Measurements from ENCODE around the gene RNU1-3. TPM values are rescaled to one million over a fixed set of nuclear protein-coding genes. Genes with fewer than 3 reads are reported as not detected.
A peak's percentile ranks its signal among the peaks of the same experiment; 100 is the strongest.
"Not testable (repeated sequence)": the region's sequence is repeated elsewhere in the genome, so short reads cannot be mapped to it uniquely, and the experiment has no call there.

Gene RNU1-3
- total and polyA plus RNA-seq, 9 of the 15 experiments (the other 6 are each of a cell fraction or from before 2014, with no cell fraction given) = under 0.01 to 32,823 (median 2,538) TPM; not detected in 4

DNA sequence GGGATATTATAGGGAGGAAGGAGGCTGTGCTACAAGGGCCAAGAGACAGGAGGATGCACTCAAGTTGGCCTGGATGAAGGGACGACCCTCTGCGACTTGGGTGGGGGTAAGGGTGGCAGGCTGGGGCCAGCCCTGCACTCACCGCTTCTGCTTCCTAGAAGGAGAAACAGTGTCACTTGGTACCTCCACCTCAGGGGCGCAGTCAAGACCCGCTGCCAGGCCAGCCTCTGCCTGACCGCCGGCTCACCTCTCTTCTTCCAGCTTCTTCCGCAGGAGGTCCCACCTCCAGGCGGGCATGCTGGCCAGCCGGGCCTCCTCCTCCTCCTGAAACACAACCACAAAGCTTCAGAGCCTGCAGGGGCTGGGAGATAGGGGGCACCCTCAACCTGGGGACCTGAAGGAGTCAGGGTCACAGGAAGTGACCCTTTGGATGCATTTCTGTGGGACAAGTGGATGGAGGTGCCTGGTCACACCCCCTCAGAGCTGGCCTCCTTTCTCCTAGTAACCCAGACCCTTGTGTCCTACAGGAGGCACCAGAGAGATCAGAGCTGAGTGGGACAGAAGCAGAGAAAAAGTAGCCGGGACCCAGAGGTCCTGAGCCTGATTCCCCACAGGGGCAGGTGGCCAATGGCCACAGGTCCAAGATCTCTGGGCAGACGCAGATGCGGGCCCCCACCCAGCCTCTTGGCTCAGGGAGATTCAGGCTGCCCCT, 24.4 kb upstream of the RNU1-3 start:
- H3K4me3 ChIP-seq; intact Hi-C loops (cut with micrococcal nuclease); H3K4me1 ChIP-seq (replicated peaks in 1 of 2; ENCODE audit: control insufficient read depth in 2 of 2, insufficient read depth in 2 of 2, low read length in 2 of 2); H2AFZ ChIP-seq (ENCODE audit: low read depth, low read length); H3K9me1 ChIP-seq (ENCODE audit: control insufficient read depth, insufficient read depth, low read length); in situ Hi-C loops (cut with MboI); FAIRE-seq; H3K27ac ChIP-seq (ENCODE audit: extremely low read depth, low read depth, low read length); CTCF ChIA-PET (ENCODE audit: low intra/inter-chr PET ratio); BruUV-seq (replicated peaks); DNase-seq (ENCODE audit: extremely low read depth in 1 of 4, low spot score in 3 of 4); H3K27me3 ChIP-seq (ENCODE audit: control insufficient read depth in 2 of 2, insufficient read depth in 2 of 2, low read length in 2 of 2); H3K9ac ChIP-seq (ENCODE audit: insufficient read depth in 1 of 2, low read depth in 2 of 2, low read length in 2 of 2); H3K36me3 ChIP-seq (ENCODE audit: control insufficient read depth, insufficient read depth, low read length); H3K4me2 ChIP-seq (ENCODE audit: insufficient read depth, low read length); H3K79me2 ChIP-seq (ENCODE audit: control insufficient read depth, insufficient read depth, low read length); H3K9me3 ChIP-seq (replicated peaks; ENCODE audit: control insufficient read depth, insufficient read depth, low read depth, low read length); H4K20me1 ChIP-seq (replicated peaks; ENCODE audit: control insufficient read depth, insufficient read depth, low read length); ATAC-seq: not testable (repeated sequence)
- POLR2A ChIA-PET = interaction anchor here (0.6 to 1.4 kb wide), 3 partner anchors 18 to 73 kb away, joined by 3 to 4 read pairs (median 3); no protein-coding TSS in a partner anchor
- no CpG with 5 or more reads among the region's 13 CpGs for WGBS (ENCODE audit: insufficient coverage, low coverage, missing lambda C conversion rate)

DNA sequence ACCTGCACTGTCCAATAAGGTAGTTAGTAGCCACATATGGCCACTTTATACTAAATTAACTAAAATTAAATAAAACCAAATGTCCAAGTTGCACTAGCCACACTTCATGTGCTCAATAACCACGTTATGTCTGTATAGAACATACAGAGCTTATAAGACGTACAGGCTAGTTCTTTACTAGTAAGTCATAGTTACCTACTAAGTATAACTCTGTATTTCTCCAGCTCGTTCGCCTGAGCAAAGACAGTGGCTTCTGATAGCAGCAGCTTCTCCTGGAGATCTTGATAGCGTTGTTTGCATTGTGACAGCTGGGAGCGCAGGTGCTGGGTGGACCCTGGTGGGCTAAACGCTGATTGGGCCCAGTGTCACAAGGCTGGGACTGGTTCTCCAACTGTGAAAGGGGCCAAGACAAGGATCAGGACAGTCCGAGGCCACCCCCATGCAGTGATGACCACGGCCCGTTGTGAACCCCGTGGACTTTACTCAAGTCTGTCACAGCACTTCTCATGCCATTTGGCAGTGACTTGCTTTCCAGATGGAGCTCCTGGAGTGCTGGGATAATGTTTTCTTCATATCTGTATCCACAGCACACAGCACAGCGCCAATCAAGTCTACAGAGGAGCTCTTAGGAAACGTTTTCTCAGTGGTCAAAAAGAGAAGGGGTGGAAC, 20.5 kb upstream of the RNU1-3 start:
- FAIRE-seq (peak; percentile 84), DNase-seq (ENCODE audit: extremely low read depth in 1 of 4, low spot score in 3 of 4) (peak in 1 of 4 experiments; percentile 9), ATAC-seq (peak; percentile 81)
- H3K4me1 ChIP-seq (replicated peaks in 1 of 2; ENCODE audit: control insufficient read depth in 2 of 2, insufficient read depth in 2 of 2, low read length in 2 of 2); intact Hi-C loops (cut with micrococcal nuclease); CTCF ChIA-PET (ENCODE audit: low intra/inter-chr PET ratio); H3K79me2 ChIP-seq (ENCODE audit: control insufficient read depth, insufficient read depth, low read length); H3K9me1 ChIP-seq (ENCODE audit: control insufficient read depth, insufficient read depth, low read length); in situ Hi-C loops (cut with MboI); H3K9me3 ChIP-seq (replicated peaks; ENCODE audit: control insufficient read depth, insufficient read depth, low read depth, low read length); H4K20me1 ChIP-seq (replicated peaks; ENCODE audit: control insufficient read depth, insufficient read depth, low read length); H3K4me3 ChIP-seq; BruUV-seq (replicated peaks); H3K4me2 ChIP-seq (ENCODE audit: insufficient read depth, low read length); H3K27ac ChIP-seq (ENCODE audit: extremely low read depth, low read depth, low read length); H3K36me3 ChIP-seq (ENCODE audit: control insufficient read depth, insufficient read depth, low read length); H3K27me3 ChIP-seq (ENCODE audit: control insufficient read depth in 2 of 2, insufficient read depth in 2 of 2, low read length in 2 of 2): not testable (repeated sequence)
- POLR2A ChIA-PET = interaction anchor here (0.9 to 2.1 kb wide), 8 partner anchors 9 to 218 kb away, joined by 3 to 11 read pairs (median 4); no protein-coding TSS in a partner anchor
- H3K9ac ChIP-seq (ENCODE audit: insufficient read depth in 1 of 2, low read depth in 2 of 2, low read length in 2 of 2) = peak overlapping the region in 1 of 2 experiments; percentile 52; a peak in 2 of 4 replicates
- peak overlapping the region; percentile 72 for H2AFZ ChIP-seq (ENCODE audit: low read depth, low read length)
- 7% methylated on average over 13 of the region's 13 CpGs for WGBS (ENCODE audit: insufficient coverage, low coverage, missing lambda C conversion rate)
- TF ChIP-seq TAL1 (IDR thresholded peaks at IDR 0.05) (peak; percentile 38; the same call in 1 of the 2 replicates), NRF1 (conservative IDR thresholded peaks at IDR 0.05 in 1 of 2, IDR thresholded peaks at IDR 0.05 in 1 of 2) (peak in 1 of 2 experiments; percentile 41; a peak in 2 of 4 replicates), ARID1B (IDR thresholded peaks at IDR 0.05) (0 out of 2 replicates have a peak, but pooled peaks have one; percentile 15), CBFA2T2 (conservative IDR thresholded peaks at IDR 0.05) (peak; percentile 42; the same call in 1 of the 2 replicates), CBFA2T3 (IDR thresholded peaks at IDR 0.05) (peak; percentile 37; the same call in 1 of the 2 replicates)
- TF ChIP-seq, protein P1, sequence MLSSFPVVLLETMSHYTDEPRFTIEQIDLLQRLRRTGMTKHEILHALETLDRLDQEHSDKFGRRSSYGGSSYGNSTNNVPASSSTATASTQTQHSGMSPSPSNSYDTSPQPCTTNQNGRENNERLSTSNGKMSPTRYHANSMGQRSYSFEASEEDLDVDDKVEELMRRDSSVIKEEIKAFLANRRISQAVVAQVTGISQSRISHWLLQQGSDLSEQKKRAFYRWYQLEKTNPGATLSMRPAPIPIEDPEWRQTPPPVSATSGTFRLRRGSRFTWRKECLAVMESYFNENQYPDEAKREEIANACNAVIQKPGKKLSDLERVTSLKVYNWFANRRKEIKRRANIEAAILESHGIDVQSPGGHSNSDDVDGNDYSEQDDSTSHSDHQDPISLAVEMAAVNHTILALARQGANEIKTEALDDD (IDR thresholded peaks at IDR 0.05) = peak; percentile 80
- TF ChIP-seq, protein P2, sequence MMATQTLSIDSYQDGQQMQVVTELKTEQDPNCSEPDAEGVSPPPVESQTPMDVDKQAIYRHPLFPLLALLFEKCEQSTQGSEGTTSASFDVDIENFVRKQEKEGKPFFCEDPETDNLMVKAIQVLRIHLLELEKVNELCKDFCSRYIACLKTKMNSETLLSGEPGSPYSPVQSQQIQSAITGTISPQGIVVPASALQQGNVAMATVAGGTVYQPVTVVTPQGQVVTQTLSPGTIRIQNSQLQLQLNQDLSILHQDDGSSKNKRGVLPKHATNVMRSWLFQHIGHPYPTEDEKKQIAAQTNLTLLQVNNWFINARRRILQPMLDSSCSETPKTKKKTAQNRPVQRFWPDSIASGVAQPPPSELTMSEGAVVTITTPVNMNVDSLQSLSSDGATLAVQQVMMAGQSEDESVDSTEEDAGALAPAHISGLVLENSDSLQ (IDR thresholded peaks at IDR 0.05) = peak; percentile 27; the same call in 1 of the 2 replicates
